ENCODE measurements around the gene MBTPS1.
"Not testable (repeated sequence)": the region's sequence is repeated elsewhere in the genome, so short reads cannot be mapped to it uniquely, and the experiment has no call there.

- not testable (repeated sequence) for TF ChIP-seq TAF1, POLR2A (IDR thresholded peaks at IDR 0.05; ENCODE audit: low read depth, low read length)
These were observed 1.6 kb upstream of the MBTPS1 start for GRCh38 chr16:84118315-84118714.

Data from GM12891 (cell line).